Testis (tissue), 3 donors: Measurements from ENCODE around the gene TRAPPC12. TPM values are rescaled to one million over a fixed set of nuclear protein-coding genes. Genes with fewer than 3 reads are reported as not detected.

Experiments used
- DNase-seq: peaks from one replicate; pipeline ENCODE4 v3.0.0-alpha.2; 2019
- H3K27ac ChIP-seq, 2 donors: fragments of 200-600 bp; sonication (generic); one replicate each; pipeline ENCODE4 v1.5.1; 2019
- H3K27me3 ChIP-seq: fragments of 200-600 bp; sonication (generic); one replicate; pipeline ENCODE4 v1.5.1; 2019
- H3K36me3 ChIP-seq: fragments of 200-600 bp; sonication (generic); one replicate; pipeline ENCODE4 v1.5.1; 2017; ENCODE audit warnings: low read depth; ENCODE audit errors: missing control alignments
- H3K4me1 ChIP-seq: fragments of 200-600 bp; sonication (generic); one replicate; pipeline ENCODE4 v1.5.1; 2019
- H3K4me3 ChIP-seq, 2 donors: fragments of 200-600 bp; sonication (generic); one replicate each; pipeline ENCODE4 v1.5.1; 2017 to 2019
- H3K9me3 ChIP-seq: fragments of 200-600 bp; sonication (generic); one replicate; pipeline ENCODE4 v1.5.1; 2017
- CTCF ChIP-seq, 3 experiments: fragments of 450-650 bp in 2 of 3; fragments of 200-600 bp in 1 of 3; sonication (generic) in 1 of 3; IDR thresholded peaks; one replicate each; pipeline ENCODE4 v1.5.1; 2016 to 2019; ENCODE audit warnings: antibody characterized with exemption in 3 of 3, mild to moderate bottlenecking in 2 of 3, moderate library complexity in 1 of 3
- POLR2A ChIP-seq: fragments of 450-650 bp; IDR thresholded peaks from one replicate; pipeline ENCODE4 v1.6.1; 2017; ENCODE audit warnings: antibody characterized with exemption, mild to moderate bottlenecking, moderate library complexity
- WGBS, 2 donors: methylation state at CpG; one replicate each; pipeline ENCODE4 v1.1.5; 2018; 5-methylcytosine and 5-hydroxymethylcytosine counted together
- intact Hi-C: fragments of 100-400 bp; cut with DNase I; formaldehyde crosslinking; loops from one replicate; pipeline ENCODE4 v1.15.1; 2023; ENCODE audit warnings: low total_unique reads
- polyA plus RNA-seq: library from polyadenylated mRNA; stranded (reverse); fragments of 350-450 nt; fragmentation: Illumina TruSeq; extraction: RNeasy Lipid Tissue Mini Kit (QIAGEN cat#74804); gene quantifications from one replicate; pipeline ENCODE4 v1.2.3, GENCODE V29; 2014; ENCODE audit warnings: low read depth, low replicate concordance; ENCODE audit not compliant: insufficient read depth
- total RNA-seq, 2 donors: library from RNA; depleted of rRNA; stranded (reverse); fragments of >200 nt; gene quantifications; one replicate each; pipeline ENCODE4 v1.2.3, GENCODE V29; 2016

The TRAPPC12 gene
- total and polyA plus RNA-seq, 3 donors from 2014 or later, result 172 to 406 (median 236) TPM

GRCh38 chr2:3418766-3419404 is 39.4 kb downstream of the TRAPPC12 start:
- Histone ChIP-seq H3K9me3 (no peaks in the 10 kb centered on the region), H3K27ac (no peak overlapping the region), H3K36me3 (no peaks in the 10 kb centered on the region), H3K4me1 (no peaks in the 10 kb centered on the region), H3K4me3 (no peak overlapping the region), H3K27me3 (no peaks in the 10 kb centered on the region)
- WGBS, 2 donors, result 88 to 90% methylated on average over 11 of the region's 11 CpGs
- no peak for DNase-seq
- TF ChIP-seq POLR2A (no peak), CTCF (IDR thresholded peaks at IDR 0.05) (no peak)
- intact Hi-C loops, result no loop called here

- Histone ChIP-seq H3K27ac (no peak overlapping the region), H3K36me3 (no peaks in the 10 kb centered on the region), H3K27me3 (no peaks in the 10 kb centered on the region), H3K4me3 (no peak overlapping the region), H3K9me3 (no peaks in the 10 kb centered on the region), H3K4me1 (no peaks in the 10 kb centered on the region)
- WGBS, 2 donors, result 88 to 91% methylated on average over 12 to 13 of the region's 13 CpGs
- DNase-seq, result no peak
- intact Hi-C loops, result no loop called here
- TF ChIP-seq POLR2A (no peak), CTCF (IDR thresholded peaks at IDR 0.05) (no peak)
Observed at GRCh38 chr2:3420076-3420768, 40.7 kb downstream of the TRAPPC12 start.

GRCh38 chr2:3420769-3421397 is 41.4 kb downstream of the TRAPPC12 start:
- no peaks in the 10 kb centered on the region for H3K36me3 ChIP-seq
- TF ChIP-seq POLR2A, result no peak
- TF ChIP-seq CTCF (IDR thresholded peaks at IDR 0.05), result no peak
- intact Hi-C loops, result no loop called here
- H3K4me3 ChIP-seq, result no peak overlapping the region
- no peak for DNase-seq
- no peaks in the 10 kb centered on the region for H3K27me3 ChIP-seq
- no peaks in the 10 kb centered on the region for H3K9me3 ChIP-seq
- 89 to 90% methylated on average over 14 of the region's 14 CpGs for WGBS, 2 donors
- no peak overlapping the region for H3K27ac ChIP-seq
- H3K4me1 ChIP-seq, result no peaks in the 10 kb centered on the region

- Histone ChIP-seq H3K4me3 (no peak overlapping the region), H3K36me3 (no peaks in the 10 kb centered on the region), H3K9me3 (no peaks in the 10 kb centered on the region), H3K27me3 (no peaks in the 10 kb centered on the region), H3K27ac (no peak overlapping the region), H3K4me1 (no peaks in the 10 kb centered on the region)
- intact Hi-C loops, result no loop called here
- TF ChIP-seq POLR2A, result no peak
- no peak for DNase-seq
- 89 to 91% methylated on average over 19 of the region's 19 CpGs for WGBS, 2 donors
Observed at GRCh38 chr2:3421580-3421979, 42.1 kb downstream of the TRAPPC12 start.

GRCh38 chr2:3422161-3422779 is 42.8 kb downstream of the TRAPPC12 start:
- Histone ChIP-seq H3K36me3 (no peaks in the 10 kb centered on the region), H3K27me3 (no peaks in the 10 kb centered on the region), H3K4me1 (no peaks in the 10 kb centered on the region), H3K4me3 (no peak overlapping the region), H3K9me3 (no peaks in the 10 kb centered on the region), H3K27ac (no peak overlapping the region)
- 76 to 82% methylated on average over 16 of the region's 16 CpGs for whole genome bisulfite sequencing, 2 donors
- TF ChIP-seq POLR2A, result no peak
- no peak for TF ChIP-seq CTCF (IDR thresholded peaks at IDR 0.05)
- intact Hi-C loops, result no loop called here
- DNase-seq, result no peak
